CD4-positive, CD25-positive, alpha-beta regulatory T cell (primary cell): ENCODE results near the gene HSBP1L1. TPM values are rescaled to one million over a fixed set of nuclear protein-coding genes. Genes with fewer than 3 reads are reported as not detected.

ENCODE experiments used
- ATAC-seq, 2 donors: fragments of 150-1000 bp; cut with Tn5 transposase; one replicate each; pipeline ENCODE4 v1.10.0; 2021; ENCODE audit warnings: low read depth in 2 of 2, moderate number of reproducible peaks in 2 of 2, moderate library complexity in 1 of 2
- DNase-seq, 3 donors: peaks; one replicate each; pipeline versions ENCODE4 v3.0.0 to v3.0.0-alpha.2; 2012 to 2022; ENCODE audit warnings: mixed read lengths in 1 of 3
- H3K27ac ChIP-seq: one replicate; pipeline ENCODE4 v1.7.0; 2013; ENCODE audit warnings: mild to moderate bottlenecking, low read length; ENCODE audit not compliant: insufficient read depth, poor library complexity, severe bottlenecking
- H3K27me3 ChIP-seq: one replicate; pipeline ENCODE4 v1.7.0; 2013; ENCODE audit warnings: low read length; ENCODE audit not compliant: control insufficient read depth, insufficient read depth
- H3K36me3 ChIP-seq: one replicate; pipeline ENCODE4 v1.7.0; 2013; ENCODE audit warnings: mild to moderate bottlenecking, low read length, moderate library complexity; ENCODE audit not compliant: control insufficient read depth, insufficient read depth
- H3K4me1 ChIP-seq: 2 replicates; pipeline ENCODE4 v1.7.0; 2013; ENCODE audit warnings: mild to moderate bottlenecking, low read length; ENCODE audit not compliant: insufficient read depth, control insufficient read depth, poor library complexity, severe bottlenecking
- H3K4me3 ChIP-seq: one replicate; pipeline ENCODE4 v1.7.0; 2013; ENCODE audit warnings: low read depth, mild to moderate bottlenecking, low read length, moderate library complexity
- H3K9me3 ChIP-seq, 2 experiments: 1 replicate in 1 of 2; 2 replicates in 1 of 2; pipeline ENCODE4 v1.7.0; 2013; ENCODE audit warnings: low read length in 2 of 2, mild to moderate bottlenecking in 1 of 2, moderate library complexity in 1 of 2; ENCODE audit not compliant: control insufficient read depth in 2 of 2
- H3K27ac Mint-ChIP-seq, 3 donors: one replicate each; pipeline ENCODE4 v1.8.0; 2020 to 2022; ENCODE audit warnings: mild to moderate bottlenecking in 3 of 3, mixed read lengths in 3 of 3, moderate library complexity in 2 of 3
- H3K27me3 Mint-ChIP-seq: one replicate; pipeline ENCODE4 v1.8.0; 2022; ENCODE audit warnings: mild to moderate bottlenecking, mixed read lengths
- H3K36me3 Mint-ChIP-seq: one replicate; pipeline ENCODE4 v1.8.0; 2020; ENCODE audit warnings: mixed read lengths
- H3K4me1 Mint-ChIP-seq, 4 donors: one replicate each; pipeline ENCODE4 v1.8.0; 2020 to 2022; ENCODE audit warnings: mixed read lengths in 4 of 4, mild to moderate bottlenecking in 1 of 4
- H3K4me3 Mint-ChIP-seq, 4 donors: one replicate each; pipeline ENCODE4 v1.8.0; 2020 to 2022; ENCODE audit warnings: mild to moderate bottlenecking in 4 of 4, mixed read lengths in 4 of 4, moderate library complexity in 3 of 4
- H3K9me3 Mint-ChIP-seq, 7 donors: one replicate each; pipeline ENCODE4 v1.8.0; 2020 to 2022; ENCODE audit warnings: mixed read lengths in 7 of 7, mild to moderate bottlenecking in 3 of 7, moderate library complexity in 2 of 7
- polyA plus RNA-seq, 4 donors: library from polyadenylated mRNA; unstranded; fragments of 300-500 nt; fragmentation: Illumina TruSeq; gene quantifications; one replicate each; pipeline ENCODE4 v1.2.3, GENCODE V29; 2021
- total RNA-seq: library from RNA; stranded (reverse); gene quantifications from one replicate; pipeline ENCODE4 v1.2.3, GENCODE V29; 2022

Gene HSBP1L1
- total and polyA plus RNA-seq, 5 donors from 2014 or later: 5.2 to 27.6 (median 10.5) TPM

DNA sequence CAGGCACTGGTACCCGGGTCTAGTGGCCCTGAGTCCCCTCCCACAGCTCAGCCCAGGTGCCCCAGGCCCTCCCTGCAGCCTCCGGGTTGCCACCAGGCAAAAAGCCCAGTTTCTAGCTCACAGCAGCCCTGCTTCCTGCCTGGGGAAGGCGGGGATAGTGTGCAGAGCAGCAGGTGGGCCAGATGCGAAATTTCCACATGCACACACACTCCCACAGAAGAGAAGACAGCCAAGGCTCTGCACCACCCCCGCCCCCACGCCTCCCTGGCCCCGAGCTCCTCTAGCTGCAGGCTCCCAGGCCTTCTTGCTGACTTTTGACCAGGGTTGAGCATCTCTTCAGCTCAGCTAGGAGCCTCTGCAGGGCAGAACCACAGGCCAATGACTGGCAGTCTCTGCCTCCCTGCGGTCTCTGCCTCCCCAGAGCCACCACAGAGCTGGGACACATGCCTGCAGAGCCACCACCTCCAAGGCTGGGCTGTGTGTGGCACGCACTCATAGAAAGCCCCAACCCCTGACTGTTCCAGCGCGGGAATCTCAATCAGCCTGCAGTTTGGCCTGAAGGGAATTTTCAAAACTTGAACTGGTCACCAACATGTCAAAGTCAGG, 20.2 kb upstream of the HSBP1L1 start:
- H3K27ac ChIP-seq: no peak overlapping the region
- Mint-ChIP-seq H3K9me3 (no peaks in the 10 kb centered on the region), H3K27ac (peak overlapping the region; percentile 32 to 67 (median 65)), H3K36me3 (peaks cover 29% of the 10 kb centered on the region), H3K27me3 (no peaks in the 10 kb centered on the region), H3K4me3 (no peak overlapping the region), H3K4me1 (peaks cover 11 to 57% (median 27%) of the 10 kb centered on the region in 4 donors)
- peaks cover 14% of the 10 kb centered on the region for H3K4me1 ChIP-seq
- H3K4me3 ChIP-seq: no peak overlapping the region
- no peaks in the 10 kb centered on the region for H3K27me3 ChIP-seq
- H3K36me3 ChIP-seq: peaks cover 29% of the 10 kb centered on the region
- peak in 1 of 2 donors; percentile 30 for ATAC-seq
- H3K9me3 ChIP-seq: no peaks in the 10 kb centered on the region
- DNase-seq: no peak

DNA sequence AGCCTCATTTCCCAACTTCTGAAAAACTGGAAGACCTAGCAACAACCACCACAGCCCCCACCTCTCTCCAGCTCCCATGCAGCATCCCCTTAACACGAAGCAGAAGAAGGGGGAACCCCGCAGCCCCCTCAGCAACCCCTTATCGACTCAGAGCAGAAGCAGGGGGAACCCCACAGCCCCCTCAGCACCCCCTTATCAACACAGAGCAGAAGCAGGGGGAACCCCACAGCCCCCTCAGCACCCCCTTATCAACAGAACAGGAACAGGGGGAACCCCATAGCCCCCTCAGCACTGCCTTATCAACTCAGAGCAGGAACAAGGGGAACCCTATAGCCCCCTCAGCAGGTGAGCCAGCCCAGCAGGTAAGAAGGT, 19.7 kb upstream of the HSBP1L1 start:
- Mint-ChIP-seq H3K9me3 (no peaks in the 10 kb centered on the region), H3K36me3 (peaks cover 24% of the 10 kb centered on the region), H3K4me1 (peaks cover 12 to 59% (median 25%) of the 10 kb centered on the region in 4 donors), H3K27ac (peak overlapping the region; percentile 32 to 67 (median 65)), H3K27me3 (no peaks in the 10 kb centered on the region), H3K4me3 (no peak overlapping the region)
- no peaks in the 10 kb centered on the region for H3K27me3 ChIP-seq
- no peak for ATAC-seq
- no peak for DNase-seq
- no peaks in the 10 kb centered on the region for H3K9me3 ChIP-seq
- H3K27ac ChIP-seq: no peak overlapping the region
- H3K4me1 ChIP-seq: peaks cover 19% of the 10 kb centered on the region
- no peak overlapping the region for H3K4me3 ChIP-seq
- H3K36me3 ChIP-seq: peaks cover 27% of the 10 kb centered on the region

GRCh38 chr18:79945118-79946042, 19.1 kb upstream of the HSBP1L1 start:
- Mint-ChIP-seq H3K4me3 (peak overlapping the region in 1 of 4 donors; percentile 48), H3K27me3 (no peaks in the 10 kb centered on the region)

DNA sequence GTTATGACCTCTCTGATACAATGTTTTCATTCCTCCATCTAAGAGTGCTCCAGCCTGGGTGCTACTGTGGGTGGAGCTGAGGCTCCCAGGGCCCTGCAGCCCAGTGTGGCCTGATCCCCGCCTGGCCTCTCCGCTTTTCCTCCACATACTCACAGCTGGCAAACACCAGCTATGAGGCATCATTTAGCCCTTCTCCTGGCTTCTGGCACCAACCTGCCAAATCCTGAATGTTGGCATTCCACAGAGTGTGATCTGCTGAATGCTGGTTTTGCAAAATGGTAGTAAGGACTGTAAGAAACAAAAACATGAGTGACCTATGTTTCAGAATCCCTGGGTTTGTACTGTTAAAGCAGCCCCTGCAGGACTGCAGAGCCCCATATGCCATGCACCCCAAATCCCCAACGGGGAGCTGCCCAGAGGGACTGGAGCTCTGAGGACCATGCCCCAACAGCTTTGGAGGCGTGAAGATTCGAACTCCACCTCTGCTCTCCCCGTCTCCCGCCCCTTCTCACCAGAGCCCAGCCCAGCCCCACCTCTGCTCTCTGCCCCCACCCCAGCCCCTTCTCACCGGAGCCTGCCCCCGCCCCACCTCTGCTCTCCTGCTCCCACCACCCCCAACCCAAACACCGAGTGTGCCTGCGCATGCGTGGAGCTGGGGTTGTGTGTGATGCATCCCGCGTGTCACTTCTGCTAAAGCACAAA, 17.2 kb upstream of the HSBP1L1 start:
- peaks cover 13 to 62% (median 24%) of the 10 kb centered on the region in 4 donors for H3K4me1 Mint-ChIP-seq
- DNase-seq (no peak), ATAC-seq (no peak)
- H3K27me3 Mint-ChIP-seq: no peaks in the 10 kb centered on the region
- Histone ChIP-seq H3K27me3 (no peaks in the 10 kb centered on the region), H3K27ac (no peak overlapping the region), H3K4me1 (peaks cover 35% of the 10 kb centered on the region), H3K36me3 (peaks cover 7% of the 10 kb centered on the region), H3K4me3 (no peak overlapping the region), H3K9me3 (no peaks in the 10 kb centered on the region)
- H3K4me3 Mint-ChIP-seq: peak overlapping the region in 1 of 4 donors; percentile 25
- peak overlapping the region in 2 of 3 donors; percentile 26 to 78 for H3K27ac Mint-ChIP-seq
- H3K36me3 Mint-ChIP-seq: peaks cover 14% of the 10 kb centered on the region
- no peaks in the 10 kb centered on the region for H3K9me3 Mint-ChIP-seq

More at GRCh38 chr18:79945118-79946042, 19.1 kb upstream of the HSBP1L1 start:
- Histone ChIP-seq H3K4me1 (peaks cover 25% of the 10 kb centered on the region), H3K36me3 (peaks cover 21% of the 10 kb centered on the region), H3K27me3 (no peaks in the 10 kb centered on the region), H3K9me3 (no peaks in the 10 kb centered on the region), H3K27ac (no peak overlapping the region), H3K4me3 (no peak overlapping the region)
- Mint-ChIP-seq H3K4me1 (peaks cover 16 to 63% (median 27%) of the 10 kb centered on the region in 4 donors), H3K36me3 (peaks cover 18% of the 10 kb centered on the region), H3K27ac (peak overlapping the region; percentile 65 to 82 (median 67)), H3K9me3 (no peaks in the 10 kb centered on the region)
- ATAC-seq (no peak), DNase-seq (no peak)

GRCh38 chr18:79947881-79948610, 16.4 kb upstream of the HSBP1L1 start:
- peak overlapping the region in 3 of 4 donors; percentile 7 to 100 (median 75) for H3K4me3 Mint-ChIP-seq

DNA sequence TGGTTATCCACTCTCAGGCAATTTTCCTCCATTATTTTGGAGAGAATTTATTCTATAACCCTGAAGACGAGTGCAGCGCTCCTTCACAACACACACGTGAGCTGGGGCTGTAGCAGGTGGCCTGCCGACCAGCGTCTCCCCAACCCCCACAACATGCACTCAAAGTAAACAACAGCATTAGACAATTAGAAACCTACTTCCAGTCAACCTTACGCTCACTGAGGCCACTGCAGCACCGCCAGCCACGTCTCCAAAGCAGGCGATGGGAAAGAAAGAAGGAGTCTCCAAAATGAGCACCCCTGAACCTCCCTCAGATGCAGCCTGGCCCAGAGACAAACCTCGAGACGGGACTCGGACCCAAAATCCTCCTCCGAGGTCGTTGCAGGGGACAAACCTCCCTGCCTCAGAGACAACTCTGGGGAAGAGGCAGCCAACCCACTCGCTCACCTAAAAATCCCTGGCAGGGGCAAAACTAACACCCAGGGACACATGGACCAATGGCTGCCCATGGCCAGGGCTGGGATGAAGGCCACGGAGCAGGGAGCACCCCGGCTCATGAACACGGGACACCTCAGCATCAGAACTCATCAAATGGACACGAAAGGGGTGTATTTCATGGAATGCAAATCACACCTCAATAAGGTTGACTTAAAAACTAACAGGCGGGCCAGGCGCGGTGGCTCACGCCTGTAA, 15.6 kb upstream of the HSBP1L1 start:
- peaks cover 8% of the 10 kb centered on the region for H3K36me3 Mint-ChIP-seq

More at GRCh38 chr18:79947881-79948610, 16.4 kb upstream of the HSBP1L1 start:
- H3K27ac ChIP-seq: no peak overlapping the region
- no peak for DNase-seq
- H3K36me3 ChIP-seq: peaks cover under 1% of the 10 kb centered on the region
- no peaks in the 10 kb centered on the region for H3K27me3 ChIP-seq
- no peaks in the 10 kb centered on the region for H3K27me3 Mint-ChIP-seq
- ATAC-seq: no peak
- H3K36me3 Mint-ChIP-seq: peaks cover 8% of the 10 kb centered on the region
- no peaks in the 10 kb centered on the region for H3K9me3 Mint-ChIP-seq
- no peaks in the 10 kb centered on the region for H3K9me3 ChIP-seq
- H3K4me1 Mint-ChIP-seq: peaks cover 10 to 59% (median 22%) of the 10 kb centered on the region in 4 donors
- H3K4me3 ChIP-seq: no peak overlapping the region
- H3K27ac Mint-ChIP-seq: no peak overlapping the region
- H3K4me1 ChIP-seq: peaks cover 36% of the 10 kb centered on the region

More for the DNA sequence above, 15.6 kb upstream of the HSBP1L1 start:
- Mint-ChIP-seq H3K4me3 (peak overlapping the region; percentile 54 to 100 (median 82)), H3K27me3 (peaks cover 2% of the 10 kb centered on the region), H3K27ac (peak overlapping the region in 2 of 3 donors; percentile 14 to 15), H3K9me3 (no peaks in the 10 kb centered on the region), H3K4me1 (peaks cover 10 to 57% (median 22%) of the 10 kb centered on the region in 4 donors)
- no peak for DNase-seq
- Histone ChIP-seq H3K9me3 (no peaks in the 10 kb centered on the region), H3K27ac (no peak overlapping the region), H3K27me3 (no peaks in the 10 kb centered on the region), H3K4me3 (no peak overlapping the region), H3K4me1 (peaks cover 36% of the 10 kb centered on the region), H3K36me3 (no peaks in the 10 kb centered on the region)
- ATAC-seq: no peak
